ENCODE data around the gene NFIC.

NFIC gene

DNA sequence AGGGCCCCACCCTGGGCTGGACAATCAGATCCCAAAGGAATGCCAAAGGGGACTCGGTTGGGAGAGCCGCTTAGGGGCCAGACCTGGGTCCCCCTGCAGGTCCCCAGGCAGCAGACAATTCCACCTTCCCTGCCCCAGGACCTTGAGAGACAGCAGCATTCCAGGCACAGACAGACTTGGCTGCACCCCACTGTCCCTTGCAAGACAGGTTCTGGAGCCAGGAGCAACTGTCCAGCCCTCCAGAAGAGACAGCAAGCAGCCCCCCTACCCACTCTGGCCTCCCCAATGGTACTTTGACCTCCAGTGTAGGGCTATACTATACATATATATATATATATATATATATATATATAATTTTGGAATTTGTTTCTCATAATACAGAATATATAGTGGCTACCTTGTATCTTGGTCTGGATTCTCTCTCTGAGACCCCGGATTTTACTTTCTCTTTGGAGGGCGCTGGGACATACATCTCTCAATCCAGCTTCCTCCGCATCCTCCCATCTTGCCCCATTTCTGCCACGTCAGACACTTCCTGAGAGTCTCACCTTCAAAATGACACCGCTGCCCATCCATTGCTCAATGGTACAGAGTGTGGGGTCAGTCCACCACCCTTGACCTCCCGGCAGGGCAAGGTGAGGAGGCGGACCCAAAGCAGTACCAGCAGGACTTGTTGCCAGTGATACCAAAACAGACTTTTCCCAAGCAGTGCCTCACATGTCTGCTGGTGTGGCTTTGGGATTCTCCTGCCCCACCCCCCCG, 101.2 kb downstream of the NFIC start:
- DNase-seq (ENCODE audit: low read depth in 2 of 2): no peak

DNA sequence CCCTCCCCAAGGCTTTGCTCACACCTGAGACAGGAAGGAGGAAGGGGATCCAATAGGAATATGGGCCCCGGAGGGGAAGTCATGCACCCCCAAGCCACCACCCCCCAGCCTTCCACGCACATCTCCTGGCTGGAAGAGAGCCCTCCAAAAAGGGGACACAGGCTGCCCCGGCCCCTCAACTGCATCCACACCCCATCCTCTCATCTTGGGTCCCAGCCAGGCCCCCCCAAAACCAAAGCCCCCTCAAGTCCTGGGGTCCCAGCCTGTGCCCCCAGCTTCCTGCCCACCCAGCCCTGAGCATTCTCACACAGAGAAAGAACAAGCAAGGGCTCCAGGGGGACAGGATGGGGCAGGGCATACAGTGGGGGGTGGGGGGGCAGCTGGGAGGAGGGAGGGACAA, 101.8 kb downstream of the NFIC start:
- no peak for DNase-seq (ENCODE audit: low read depth in 2 of 2)

DNA sequence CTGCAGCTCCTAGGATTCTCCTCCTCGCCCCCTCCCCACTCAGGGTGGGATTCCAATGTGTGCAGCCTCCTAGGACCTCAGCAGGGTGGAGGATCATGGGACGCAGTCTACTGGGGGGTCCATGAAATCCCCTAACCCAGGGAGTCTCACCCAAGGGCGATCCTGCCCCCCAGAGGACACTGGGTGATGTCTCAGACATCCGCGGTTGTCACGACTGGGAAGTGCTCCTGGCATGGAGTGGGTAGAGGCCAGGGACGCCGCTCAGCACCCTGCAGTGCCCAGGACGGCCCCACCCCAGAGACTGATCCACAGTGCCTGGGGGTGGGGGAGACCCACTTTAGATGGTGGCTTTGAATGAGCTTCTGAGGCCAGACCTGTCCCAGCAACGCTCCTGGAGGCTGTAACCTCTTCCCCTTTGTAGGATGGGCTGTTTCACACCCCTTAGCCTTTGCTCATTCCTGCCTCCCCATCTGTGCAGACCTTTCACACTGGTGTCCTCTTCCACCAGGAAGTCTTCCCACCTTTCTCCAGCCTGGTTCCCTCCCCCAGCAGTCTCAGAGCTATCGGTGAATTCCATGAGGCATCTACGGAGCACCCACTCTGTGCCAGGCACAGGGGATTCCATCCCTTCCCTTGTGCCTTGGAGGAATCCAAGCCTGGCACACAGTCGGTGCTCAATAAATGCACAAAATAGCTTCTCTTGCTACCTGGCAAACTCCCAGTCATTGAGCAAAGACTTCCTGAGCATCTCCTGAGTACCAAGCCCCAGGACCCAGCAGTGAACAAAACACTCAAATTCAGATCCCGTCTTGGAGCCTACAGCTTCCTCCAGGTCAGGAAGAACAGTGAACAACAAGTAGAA, 103.5 kb downstream of the NFIC start:
- DNase-seq (ENCODE audit: low read depth in 2 of 2): no peak

DNA sequence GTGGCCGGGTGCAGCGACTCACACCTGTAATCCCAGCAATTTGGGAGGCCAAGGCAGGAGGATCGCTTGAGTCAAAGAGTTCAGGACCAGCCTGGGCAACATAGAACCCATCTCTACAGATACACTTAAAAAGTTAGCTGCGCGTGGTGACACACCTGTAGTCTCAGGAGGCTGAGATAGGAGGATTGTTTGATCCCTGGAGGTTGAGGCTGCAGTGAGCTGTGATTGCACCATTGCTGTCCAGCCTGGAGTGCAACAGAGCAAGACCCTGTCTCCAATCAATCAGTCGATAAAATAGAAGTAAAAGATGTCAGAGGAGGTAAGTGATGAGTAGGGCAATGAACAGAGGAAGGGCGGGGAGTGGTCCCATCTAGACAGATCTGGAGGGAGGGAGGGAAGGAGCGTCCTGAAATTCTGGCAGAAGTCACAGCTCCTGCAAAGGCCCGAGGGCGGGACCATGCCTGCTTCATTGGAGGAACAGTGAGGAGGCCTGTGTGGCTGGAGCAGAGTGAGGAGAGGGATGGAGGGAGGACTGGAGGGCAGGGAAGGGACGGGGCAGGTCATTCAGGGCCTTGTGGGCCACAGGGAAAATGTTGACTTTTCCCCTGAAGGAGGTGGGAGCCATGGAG, 104.2 kb downstream of the NFIC start:
- DNase-seq (ENCODE audit: low read depth in 2 of 2): no peak

DNA sequence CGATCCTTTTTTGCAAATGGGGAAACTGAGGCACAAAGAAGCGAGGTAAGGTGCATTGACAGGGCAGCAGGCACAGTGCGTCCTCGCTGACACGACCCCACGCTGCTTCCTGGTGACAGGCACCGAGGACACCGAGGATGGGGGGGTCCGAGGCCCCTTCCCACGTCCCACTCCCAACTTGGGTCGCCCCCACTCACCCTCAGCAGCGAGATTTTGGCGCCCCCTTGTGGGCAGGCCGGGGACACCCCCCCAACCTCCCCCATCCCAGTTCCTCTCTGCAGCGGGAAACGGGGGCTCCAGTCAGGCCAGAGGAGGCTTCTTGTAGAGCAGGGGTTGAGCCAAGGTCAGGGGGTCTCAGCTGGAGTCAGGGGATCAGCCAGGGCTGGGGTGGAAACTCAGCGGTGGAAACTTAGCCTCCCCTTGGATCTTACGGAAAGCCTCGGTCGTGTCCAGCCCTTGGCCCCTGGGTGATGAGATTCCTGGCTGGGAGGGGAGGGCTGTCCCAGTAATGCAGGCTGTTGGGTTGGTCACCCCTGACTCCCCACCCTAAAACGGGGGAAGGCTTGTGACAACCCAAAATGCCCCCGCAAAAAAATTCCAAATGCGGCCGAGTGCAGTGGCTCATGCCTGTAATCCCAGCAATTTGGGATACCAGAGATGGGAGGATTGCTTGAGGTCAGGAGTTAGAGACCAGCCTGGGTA, 105.7 kb downstream of the NFIC start:
- DNase-seq (ENCODE audit: low read depth in 2 of 2): no peak

DNA sequence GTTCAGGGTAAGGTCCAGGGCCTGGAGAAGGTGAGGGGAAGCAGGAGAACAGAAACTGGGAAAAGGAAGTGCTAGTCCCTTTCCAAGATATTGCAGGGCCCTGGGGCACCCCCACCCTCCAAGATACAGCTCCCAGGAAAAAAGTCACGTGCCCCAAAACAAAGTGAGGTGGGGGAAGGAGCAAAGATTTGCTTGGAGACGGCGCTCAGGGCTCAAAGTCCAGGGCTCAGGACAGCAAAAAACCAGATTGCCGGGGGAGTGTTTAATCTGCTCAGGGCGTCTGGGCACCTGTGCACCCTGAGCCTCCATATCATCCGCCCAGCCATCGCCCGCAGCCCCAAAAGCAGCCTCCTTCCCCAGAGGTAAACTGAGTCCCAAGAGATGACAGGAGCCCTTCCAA, 107.6 kb downstream of the NFIC start:
- DNase-seq (ENCODE audit: low read depth in 2 of 2): no peak

DNA sequence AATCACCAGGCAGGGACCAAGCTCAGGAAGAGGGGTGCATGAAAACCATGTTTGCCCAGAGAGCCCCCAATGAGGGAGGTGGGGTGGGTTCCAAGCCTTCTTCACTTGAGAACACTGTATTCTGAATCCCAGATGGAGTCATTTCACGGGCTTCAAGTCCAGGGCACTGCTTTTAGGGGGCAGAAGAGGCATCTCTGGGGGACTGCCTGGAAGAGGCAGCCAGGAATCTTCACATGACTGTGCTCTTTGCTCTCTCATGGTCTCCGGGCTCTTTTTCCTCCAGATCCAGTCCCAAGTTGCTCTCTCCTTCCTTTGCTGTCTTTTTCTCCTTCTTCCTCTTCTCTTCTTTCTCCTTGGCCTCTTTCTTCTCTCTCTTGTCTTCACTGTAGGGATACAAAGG, 108.2 kb downstream of the NFIC start:
- DNase-seq (ENCODE audit: low read depth in 2 of 2): no peak

DNA sequence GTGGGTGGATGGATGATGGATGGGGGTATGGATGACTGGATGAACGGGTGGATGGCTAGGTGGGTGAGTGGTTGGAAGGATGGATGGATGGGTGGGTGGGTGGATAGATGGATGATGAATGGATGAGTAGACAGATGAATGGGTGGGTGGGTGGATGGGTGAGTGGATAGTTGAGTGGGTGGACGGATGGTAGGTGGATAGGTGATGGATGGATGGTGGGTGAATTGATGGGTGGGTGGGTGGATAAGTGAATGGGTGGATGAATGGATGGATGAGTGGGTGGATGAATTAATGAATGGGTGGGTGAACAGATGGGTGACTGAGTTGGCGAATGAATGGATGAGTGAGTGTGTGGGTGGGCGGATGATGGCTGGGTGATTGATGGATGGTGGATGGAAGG, 109.1 kb downstream of the NFIC start:
- DNase-seq (ENCODE audit: low read depth in 2 of 2): no peak

DNA sequence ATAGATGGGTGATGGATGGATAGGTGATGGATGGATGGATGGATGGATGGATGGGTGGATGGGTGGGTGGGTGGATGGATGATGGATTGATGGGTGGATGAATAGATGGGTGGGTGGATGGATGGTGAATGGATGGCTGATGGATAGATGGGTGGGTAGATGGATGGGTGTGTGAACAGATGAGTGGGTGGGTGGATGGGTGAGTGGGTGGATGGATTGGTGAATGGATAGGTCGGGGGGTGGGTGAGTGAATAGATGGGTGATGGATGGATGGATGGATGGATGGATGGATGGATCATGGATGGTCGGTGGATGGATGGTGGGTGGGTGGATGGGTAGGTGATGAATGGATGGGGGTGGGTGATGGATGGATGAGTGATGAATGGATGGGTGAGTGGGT, 110.4 kb downstream of the NFIC start:
- DNase-seq (ENCODE audit: low read depth in 2 of 2): no peak

DNA sequence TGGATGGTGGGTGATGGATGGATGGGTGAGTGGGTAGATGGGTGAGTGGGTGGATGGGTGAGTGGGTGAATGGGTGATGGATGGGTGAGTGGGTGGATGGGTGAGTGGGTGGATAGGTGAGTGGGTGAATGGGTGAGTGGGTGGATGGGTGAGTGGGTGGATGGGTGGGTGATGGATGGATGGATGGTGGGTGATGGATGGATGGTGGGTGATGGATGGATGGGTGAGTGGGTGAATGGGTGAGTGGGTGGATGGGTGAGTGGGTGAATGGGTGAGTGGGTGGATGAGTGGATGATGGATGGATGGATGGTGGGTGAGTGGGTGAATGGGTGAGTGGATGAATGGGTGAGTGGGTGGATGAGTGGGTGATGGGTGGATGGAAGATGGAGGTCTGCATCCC, 111.1 kb downstream of the NFIC start:
- DNase-seq (ENCODE audit: low read depth in 2 of 2): no peak

DNA sequence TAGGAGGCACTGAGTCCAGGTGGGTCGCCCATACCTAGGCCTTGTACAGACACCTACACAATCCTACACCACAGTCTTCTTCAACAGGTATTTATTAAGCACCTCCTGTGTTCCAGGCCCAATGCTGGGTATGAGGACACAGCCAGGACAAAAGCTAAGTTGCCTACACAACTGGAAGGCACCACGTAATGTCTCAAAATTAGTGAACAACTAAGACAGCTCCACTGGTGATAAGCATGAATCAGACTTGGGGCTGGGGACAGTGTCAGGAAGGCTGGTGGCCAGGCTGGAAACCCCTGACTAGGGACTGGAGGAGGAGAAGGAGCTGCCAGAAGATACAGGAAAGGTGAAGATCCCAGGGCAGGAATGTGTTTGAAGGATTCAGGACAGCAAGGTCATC, 111.6 kb downstream of the NFIC start:
- DNase-seq (ENCODE audit: low read depth in 2 of 2): no peak

DNA sequence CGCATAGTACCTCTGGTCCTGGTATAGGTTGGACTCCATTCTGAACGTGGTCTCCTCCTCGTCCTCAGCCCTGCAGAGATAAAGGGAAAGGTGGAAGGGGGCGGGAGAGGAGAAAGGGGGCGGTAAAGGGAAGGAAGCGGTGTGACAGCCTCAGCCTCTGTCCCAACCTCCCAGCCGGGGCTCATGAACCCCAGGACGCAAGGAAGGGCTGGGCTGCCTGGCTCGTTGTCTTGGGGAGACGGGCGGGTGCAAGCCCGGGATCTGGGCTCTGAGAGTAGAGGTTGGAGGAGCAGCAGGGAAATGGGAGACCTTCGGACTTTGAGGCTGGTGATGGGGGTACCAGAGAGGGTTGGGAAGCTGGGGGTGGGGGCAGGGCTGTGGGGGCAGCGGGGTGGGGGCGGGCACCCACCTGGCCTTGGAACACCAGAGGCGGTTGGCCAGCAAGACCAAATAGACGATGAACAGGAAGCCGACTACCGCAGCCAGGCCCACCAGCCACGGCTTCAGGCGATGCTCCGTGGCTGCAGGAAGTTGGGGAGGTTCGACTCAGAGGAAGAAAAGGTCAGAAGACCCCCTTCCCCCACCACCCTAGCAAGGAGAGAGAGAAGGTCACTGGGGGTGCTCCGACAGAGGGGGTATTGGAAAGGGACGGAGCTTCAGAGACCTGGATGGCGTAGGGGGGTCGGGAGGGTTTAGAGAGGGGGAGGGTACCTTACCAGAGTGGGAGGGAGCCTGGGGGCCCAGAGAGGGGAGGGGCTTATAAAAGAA, 112.2 kb downstream of the NFIC start:
- no peak for DNase-seq (ENCODE audit: low read depth in 2 of 2)

DNA sequence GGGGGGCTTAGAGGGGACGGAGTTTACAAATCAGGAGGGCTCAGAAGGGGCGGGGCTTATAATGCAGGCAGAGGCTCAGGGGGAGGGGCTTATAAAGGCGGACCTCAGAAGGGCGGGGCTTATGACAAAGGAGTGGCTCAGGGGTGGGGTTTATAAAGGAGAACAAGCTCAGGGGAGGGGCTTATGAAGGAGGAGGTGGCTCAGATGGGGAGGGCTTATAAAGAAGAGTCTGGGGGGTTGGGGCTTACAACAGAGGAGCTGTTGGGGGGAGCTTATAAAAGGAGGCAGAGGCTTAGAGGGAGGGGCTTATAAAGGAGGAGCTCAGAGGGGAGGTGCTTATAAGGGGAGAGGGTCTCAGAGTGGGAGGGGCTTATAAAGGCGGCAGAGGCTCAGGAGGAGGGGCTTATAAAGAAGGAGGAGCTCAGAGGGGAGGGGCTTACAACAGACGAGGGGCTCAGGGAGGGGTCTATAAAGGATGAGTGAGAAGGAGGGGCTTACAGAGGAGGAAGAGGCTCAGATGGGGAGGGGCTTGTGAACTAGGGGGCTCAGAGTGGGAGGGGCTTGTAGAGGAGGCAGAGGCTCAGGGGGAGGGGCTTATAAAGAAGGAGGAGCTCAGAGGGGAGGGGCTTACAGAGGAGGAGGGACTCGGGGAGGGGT, 112.9 kb downstream of the NFIC start:
- DNase-seq (ENCODE audit: low read depth in 2 of 2): no peak

DNA sequence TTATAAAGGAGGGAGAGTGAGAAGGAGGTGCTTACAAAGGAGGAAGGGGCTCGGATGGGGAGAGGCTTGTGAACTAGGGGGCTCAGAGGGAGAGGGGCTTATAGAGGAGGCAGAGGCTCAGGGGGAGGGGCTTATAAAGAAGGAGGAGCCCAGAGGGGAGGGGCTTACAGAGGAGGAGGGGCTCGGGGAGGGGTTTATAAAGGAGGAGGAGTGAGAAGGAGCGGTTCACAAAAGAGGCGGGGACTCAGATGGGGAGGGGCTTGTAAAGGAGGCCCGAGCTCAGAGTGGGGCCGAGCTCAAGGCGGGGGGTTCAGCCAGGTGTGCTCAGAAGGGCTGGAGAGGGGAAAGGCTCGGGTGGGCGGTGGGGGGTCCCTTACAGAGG, 113.4 kb downstream of the NFIC start:
- DNase-seq (ENCODE audit: low read depth in 2 of 2): no peak

DNA sequence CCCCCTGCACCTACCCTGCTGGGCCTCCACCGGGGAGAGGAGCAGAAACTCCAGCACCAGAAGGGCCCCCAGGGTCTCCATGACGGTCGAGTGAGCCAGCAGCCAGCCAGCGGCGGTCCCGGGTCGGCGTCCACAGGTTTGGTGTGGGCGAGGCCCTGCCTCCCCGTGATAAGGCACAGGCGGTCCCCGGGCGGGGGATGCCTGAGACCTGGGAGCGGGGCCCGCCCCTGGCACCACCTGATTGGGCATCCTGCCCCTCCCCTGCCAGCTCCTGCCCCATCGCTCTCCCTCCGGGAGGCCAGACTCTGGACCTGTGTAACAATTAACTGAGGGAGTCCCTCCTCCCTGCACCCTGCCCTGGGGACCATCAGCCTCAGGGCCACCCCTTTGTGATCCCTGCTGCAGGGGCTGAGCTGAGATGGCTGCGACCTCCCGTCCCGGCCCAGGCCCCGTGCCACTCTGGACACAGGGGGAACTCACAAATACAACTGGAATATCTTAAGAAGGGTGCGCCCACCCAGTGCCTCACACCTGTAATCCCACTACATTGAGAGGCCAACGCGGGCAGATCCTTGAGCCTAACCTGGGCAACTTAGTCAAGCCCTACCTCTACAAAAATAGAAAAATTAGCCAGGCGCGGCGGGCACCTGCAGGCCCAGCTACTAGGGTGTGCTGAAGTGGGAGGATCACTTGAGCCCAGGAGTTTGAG, 114.2 kb downstream of the NFIC start, which contains the start of gene SMIM24:
SMIM24 (minus strand) TSS at position 143 of the 709 bp plus-strand sequence; CDS start at position 81, 62 bp downstream.
- no peak for DNase-seq (ENCODE audit: low read depth in 2 of 2)

DNA sequence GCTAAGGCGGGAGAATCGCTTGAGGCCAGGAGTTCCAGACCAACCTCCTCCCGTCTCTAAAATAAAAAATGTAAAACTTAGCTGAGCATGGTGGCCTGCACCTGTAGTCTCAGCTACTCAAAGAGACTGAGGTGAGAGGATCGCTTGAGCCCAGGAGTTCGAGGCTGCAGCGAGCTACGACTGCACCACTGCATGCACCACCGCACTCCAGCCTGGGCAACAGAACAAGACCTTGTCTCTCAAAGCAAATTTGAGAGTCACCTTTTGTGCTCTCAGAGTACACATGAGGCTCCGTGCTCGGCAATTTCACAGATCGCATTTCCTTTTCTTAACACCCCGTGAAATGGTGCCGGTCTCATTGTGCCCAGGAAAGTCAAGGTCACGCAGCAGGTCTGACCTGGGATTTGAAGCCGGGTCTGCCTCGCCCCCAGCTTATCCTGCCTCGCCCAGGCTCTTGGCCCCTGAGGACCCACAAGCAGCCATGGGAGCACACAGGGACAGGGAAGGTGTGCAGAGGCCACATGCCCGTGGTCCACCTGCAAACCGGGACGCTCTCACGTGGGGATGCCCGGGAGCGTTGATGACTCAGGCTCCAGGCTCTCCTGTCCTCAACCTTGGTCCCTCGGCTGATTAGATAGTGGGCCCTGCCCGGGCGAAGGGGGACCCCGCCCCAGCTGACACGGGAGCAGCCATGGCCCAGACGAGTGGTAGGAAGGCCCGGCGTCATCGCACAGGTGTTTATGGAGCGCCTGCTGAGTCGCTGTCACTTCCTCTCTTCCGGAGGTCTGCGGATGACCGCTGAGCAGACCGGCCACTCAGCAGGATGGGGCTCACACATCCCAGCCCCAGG, 115.1 kb downstream of the NFIC start:
- no peak for DNase-seq (ENCODE audit: low read depth in 2 of 2)

DNA sequence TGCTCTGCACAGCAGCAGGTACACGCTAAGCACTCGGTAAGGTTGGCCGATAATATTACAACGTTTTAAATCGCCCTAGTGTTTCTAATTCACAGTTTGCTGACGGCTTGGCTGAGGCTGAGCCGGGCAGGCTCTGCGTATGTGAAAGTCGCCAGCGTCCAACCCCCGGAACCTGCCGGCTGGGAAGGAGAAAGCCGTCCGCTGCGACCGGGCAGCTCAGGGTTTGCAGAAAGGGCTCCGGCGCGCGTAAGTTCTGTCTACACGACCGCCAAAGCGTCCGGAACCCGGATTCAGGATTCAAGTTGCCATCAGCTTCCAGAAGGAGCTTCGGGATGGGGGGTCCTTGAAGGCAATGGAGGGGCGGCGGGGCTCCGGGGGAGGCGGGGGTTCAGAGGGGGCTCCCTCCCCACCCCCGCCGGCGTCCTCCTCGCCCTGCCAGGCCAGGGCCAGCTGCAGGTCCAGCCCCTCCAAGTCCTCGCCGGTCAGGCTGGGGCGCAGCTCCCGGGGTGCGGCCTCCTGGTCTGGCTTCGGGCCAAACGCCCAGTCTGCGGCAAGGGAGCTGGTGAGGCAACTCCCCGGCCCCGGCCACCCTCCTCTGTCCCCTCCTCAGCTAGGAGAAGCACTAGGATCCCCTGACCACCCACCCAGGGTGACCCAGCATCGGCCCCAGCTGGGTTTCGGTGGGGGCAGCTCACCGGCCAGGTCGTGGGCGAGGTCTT, 116.3 kb downstream of the NFIC start:
- DNase-seq (ENCODE audit: low read depth in 2 of 2): no peak

DNA sequence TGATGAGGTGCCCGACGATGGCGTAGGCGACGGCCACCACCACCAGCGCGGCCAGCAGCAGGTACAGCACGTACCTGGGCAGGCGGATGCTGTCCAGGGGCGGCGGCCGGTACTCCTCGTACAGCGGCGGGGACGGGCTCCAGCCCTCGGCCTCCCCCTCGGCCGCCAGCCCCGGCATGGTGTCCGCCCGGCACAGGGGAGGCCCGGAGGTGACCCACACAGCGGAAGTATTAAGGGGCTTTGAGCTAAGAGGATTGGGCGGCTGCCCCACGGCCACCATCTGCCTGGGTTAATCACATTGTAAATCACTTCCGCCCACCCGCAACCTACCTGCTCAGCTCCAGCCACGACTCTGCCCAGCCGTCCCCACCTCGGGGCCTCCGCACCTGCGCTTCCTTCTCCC, 116.8 kb downstream of the NFIC start, which contains the start of gene SMIM44:
SMIM44 (minus strand) TSS at position 216 of the 403 bp plus-strand sequence; CDS start at position 178, 38 bp downstream.
- no peak for DNase-seq (ENCODE audit: low read depth in 2 of 2)

Data from stimulated activated CD8-positive, alpha-beta memory T cell treated with anti-CD3 and anti-CD28 coated beads, Interleukin-7, amount 100 ng/mL, for 1 hour (primary cell).